GM23338 (cell line): ENCODE results near the gene PPL. TPM values are rescaled to one million over a fixed set of nuclear protein-coding genes. Genes with fewer than 3 reads are reported as not detected.

Source experiments
- ATAC-seq: fragments of 200-7000 bp; cut with Tn5 transposase; 3 replicates; pipeline ENCODE4 v1.9.1; 2020
- DNase-seq: peaks from one replicate; pipeline ENCODE4 v3.0.0-alpha.2; 2015; ENCODE audit warnings: low spot score
- H2AFZ ChIP-seq: fragments of 200-600 bp; sonication (generic); 2 replicates; pipeline ENCODE4 v1.8.0; 2016; ENCODE audit warnings: antibody characterized with exemption, mild to moderate bottlenecking, moderate library complexity
- H3F3A ChIP-seq: fragments of 200-600 bp; sonication (generic); replicated peaks from 2 replicates; pipeline ENCODE4 v1.8.0; 2017; ENCODE audit warnings: antibody characterized with exemption, mixed run types, low read depth
- H3K27ac ChIP-seq: fragments of 200-600 bp; sonication (generic); 2 replicates; pipeline ENCODE4 v1.6.1; 2016; ENCODE audit warnings: low read depth
- H3K27me3 ChIP-seq: fragments of 200-600 bp; sonication (generic); 2 replicates; pipeline ENCODE4 v1.8.0; 2016; ENCODE audit warnings: mild to moderate bottlenecking, mixed run types, moderate library complexity; ENCODE audit not compliant: insufficient read depth
- H3K36me3 ChIP-seq: fragments of 200-600 bp; sonication (generic); 2 replicates; pipeline ENCODE4 v1.8.0; 2016; ENCODE audit warnings: mild to moderate bottlenecking; ENCODE audit not compliant: insufficient read depth
- H3K4me1 ChIP-seq: fragments of 200-600 bp; sonication (generic); 2 replicates; pipeline ENCODE4 v1.8.0; 2016; ENCODE audit warnings: mild to moderate bottlenecking, moderate library complexity; ENCODE audit not compliant: insufficient read depth
- H3K4me2 ChIP-seq: fragments of 200-600 bp; sonication (generic); 2 replicates; pipeline ENCODE4 v1.7.1; 2017; ENCODE audit warnings: mixed run types
- H3K4me3 ChIP-seq: fragments of 200-600 bp; sonication (generic); 2 replicates; pipeline ENCODE4 v1.6.1; 2016; ENCODE audit warnings: mixed run types
- H3K79me2 ChIP-seq: fragments of 200-600 bp; sonication (generic); replicated peaks from 2 replicates; pipeline ENCODE4 v1.8.0; 2017; ENCODE audit warnings: mild to moderate bottlenecking; ENCODE audit not compliant: insufficient read depth
- H3K9me2 ChIP-seq: fragments of 200-600 bp; sonication (generic); 2 replicates; pipeline ENCODE4 v1.8.0; 2017; ENCODE audit not compliant: insufficient read depth
- H4K20me1 ChIP-seq: fragments of 200-600 bp; sonication (generic); replicated peaks from 2 replicates; pipeline ENCODE4 v1.8.0; 2017; ENCODE audit warnings: mild to moderate bottlenecking; ENCODE audit not compliant: insufficient read depth
- H3K27ac Mint-ChIP-seq: 2 replicates; pipeline ENCODE4 v1.8.0; 2020; ENCODE audit warnings: inconsistent platforms, mild to moderate bottlenecking, moderate library complexity, mixed read lengths
- H3K27me3 Mint-ChIP-seq: 3 replicates; pipeline ENCODE4 v1.8.0; 2022; ENCODE audit warnings: low read depth, mild to moderate bottlenecking, moderate library complexity, mixed read lengths, inconsistent platforms; ENCODE audit not compliant: insufficient read depth, poor library complexity
- H3K36me3 Mint-ChIP-seq: 3 replicates; pipeline ENCODE4 v1.8.0; 2021; ENCODE audit warnings: low read depth, mild to moderate bottlenecking, inconsistent platforms, moderate library complexity, mixed read lengths
- H3K4me1 Mint-ChIP-seq: 3 replicates; pipeline ENCODE4 v1.8.0; 2020; ENCODE audit warnings: mild to moderate bottlenecking, inconsistent platforms, mixed read lengths
- H3K4me3 Mint-ChIP-seq: 3 replicates; pipeline ENCODE4 v1.8.0; 2021; ENCODE audit warnings: moderate library complexity, mild to moderate bottlenecking, inconsistent platforms, mixed read lengths
- H3K9me3 Mint-ChIP-seq: 3 replicates; pipeline ENCODE4 v1.8.0; 2020; ENCODE audit warnings: moderate library complexity, mild to moderate bottlenecking, inconsistent platforms, mixed read lengths
- CREB1 ChIP-seq: fragments of 250-450 bp; sonication (Bioruptor Pico); IDR thresholded peaks from 2 replicates; pipeline ENCODE4 v1.5.0; 2020; ENCODE audit warnings: low read depth, mild to moderate bottlenecking, moderate library complexity
- EZH2 ChIP-seq: fragments of 200-600 bp; sonication (generic); IDR thresholded peaks from one replicate; pipeline ENCODE4 v1.8.0; 2017; ENCODE audit warnings: antibody characterized with exemption, mild to moderate bottlenecking, low read depth; ENCODE audit not compliant: unreplicated experiment
- EZH2phosphoT487 ChIP-seq: fragments of 200-600 bp; sonication (generic); IDR thresholded peaks from one replicate; pipeline ENCODE4 v1.8.1; 2018; ENCODE audit warnings: antibody characterized with exemption; ENCODE audit not compliant: unreplicated experiment
- JUNB ChIP-seq: IDR thresholded peaks from one replicate; pipeline ENCODE4 v1.6.1; 2016; ENCODE audit warnings: antibody characterized with exemption; ENCODE audit not compliant: unreplicated experiment
- NANOG ChIP-seq: IDR thresholded peaks from 2 replicates; pipeline ENCODE4 v1.6.1; 2016; ENCODE audit warnings: antibody characterized with exemption, borderline replicate concordance
- POLR2AphosphoS5 ChIP-seq: IDR thresholded peaks from 2 replicates; pipeline ENCODE4 v1.6.1; 2016; ENCODE audit warnings: antibody characterized with exemption, low read depth
- STAT1 ChIP-seq: IDR thresholded peaks from one replicate; pipeline ENCODE4 v1.6.1; 2016; ENCODE audit warnings: antibody characterized with exemption; ENCODE audit not compliant: unreplicated experiment
- ZNF114 ChIP-seq: fragments of 250-450 bp; sonication (Bioruptor Pico); IDR thresholded peaks from 2 replicates; pipeline ENCODE4 v1.5.0; 2020; ENCODE audit warnings: mild to moderate bottlenecking, moderate library complexity
- ZNF331 ChIP-seq: fragments of 250-450 bp; sonication (Bioruptor Pico); IDR thresholded peaks from 2 replicates; pipeline ENCODE4 v1.5.0; 2020; ENCODE audit warnings: low read depth, mild to moderate bottlenecking, moderate library complexity
- polyA plus RNA-seq: library from polyadenylated mRNA; unstranded; fragments of >200 nt; fragmentation: Nextera tagmentation; extraction: Ambion mirVana; gene quantifications from 2 replicates; pipeline ENCODE4 v1.2.1, GENCODE V29; 2016
- total RNA-seq: library from RNA; depleted of rRNA; stranded (reverse); fragments of >200 nt; shearing (Covaris generic); gene quantifications from 2 replicates; pipeline ENCODE4 v1.2.3, GENCODE V29; 2014
- TF ChIP-seq, protein P1 (sequence below): fragments of 250-450 bp; sonication (Bioruptor Pico); IDR thresholded peaks from 2 replicates; pipeline ENCODE4 v1.5.0; 2020; ENCODE audit warnings: mild to moderate bottlenecking, moderate library complexity
- TF ChIP-seq, protein P2 (sequence below): IDR thresholded peaks from 2 replicates; pipeline ENCODE4 v1.6.1; 2016; ENCODE audit warnings: antibody characterized with exemption
- TF ChIP-seq, protein P3 (sequence below), 2 experiments: fragments of 200-600 bp in 1 of 2; sonication (generic) in 1 of 2; conservative IDR thresholded peaks; 2 replicates each; pipeline versions ENCODE4 v1.5.1 to v1.6.1; 2016 to 2017; ENCODE audit warnings: antibody characterized with exemption in 2 of 2, low read depth in 2 of 2, mild to moderate bottlenecking in 2 of 2, moderate library complexity in 1 of 2
- TF ChIP-seq, protein P4 (sequence below): IDR thresholded peaks from one replicate; pipeline ENCODE4 v1.6.1; 2018; ENCODE audit warnings: antibody characterized with exemption; ENCODE audit not compliant: unreplicated experiment

Gene PPL
- total and polyA plus RNA-seq, 2 experiments from 2014 or later = 10.6 to 31.7 TPM

DNA sequence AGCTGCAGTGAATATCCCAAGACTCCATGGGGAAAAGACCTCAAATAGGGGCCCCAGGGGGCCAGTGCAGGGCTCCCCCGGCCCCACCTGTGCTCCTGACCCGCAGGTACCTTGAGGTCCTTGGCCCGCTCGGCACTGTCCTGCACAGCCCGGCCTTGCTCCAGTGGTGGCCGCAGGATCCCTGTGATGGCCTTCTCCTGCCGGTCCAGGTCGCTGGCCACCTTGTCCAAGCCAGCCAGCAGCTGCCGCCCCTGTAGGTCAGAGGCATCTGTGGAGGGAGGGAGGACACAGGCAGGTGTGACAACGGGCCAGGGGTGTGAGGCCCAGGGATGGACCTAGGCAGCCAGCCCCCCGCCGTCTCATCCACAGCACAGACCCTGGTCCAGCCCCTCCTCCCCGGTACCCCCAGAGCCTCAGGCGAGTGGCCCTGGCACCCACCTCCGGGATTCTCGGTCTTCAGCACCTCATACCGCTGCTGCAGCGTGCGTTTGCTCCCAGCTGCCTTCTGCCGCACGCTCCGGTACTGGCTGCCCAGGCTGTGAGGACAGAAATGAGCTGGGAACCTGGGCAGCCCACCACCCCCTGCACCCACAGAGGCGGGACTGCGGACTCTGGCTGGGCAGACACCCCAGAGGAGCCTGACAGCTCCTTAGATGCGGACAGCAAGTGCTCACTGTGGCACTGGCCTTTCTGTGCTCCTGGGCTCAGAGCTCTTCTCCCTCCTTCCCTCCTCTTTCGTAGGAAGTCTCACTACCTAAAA, 43.7 kb downstream of the PPL start:
- H2AFZ ChIP-seq = no peak overlapping the region
- H3K27ac ChIP-seq = no peak overlapping the region
- H3K27me3 ChIP-seq = no peaks in the 10 kb centered on the region
- H3K4me2 ChIP-seq = no peak overlapping the region
- no peak overlapping the region; the same call in 1 of the 2 replicates for H3K27ac Mint-ChIP-seq
- no peaks in the 10 kb centered on the region for H3K79me2 ChIP-seq
- H4K20me1 ChIP-seq = no peaks in the 10 kb centered on the region
- no peak overlapping the region; the same call in 2 of the 3 replicates for H3K4me3 Mint-ChIP-seq
- TF ChIP-seq, protein P1, sequence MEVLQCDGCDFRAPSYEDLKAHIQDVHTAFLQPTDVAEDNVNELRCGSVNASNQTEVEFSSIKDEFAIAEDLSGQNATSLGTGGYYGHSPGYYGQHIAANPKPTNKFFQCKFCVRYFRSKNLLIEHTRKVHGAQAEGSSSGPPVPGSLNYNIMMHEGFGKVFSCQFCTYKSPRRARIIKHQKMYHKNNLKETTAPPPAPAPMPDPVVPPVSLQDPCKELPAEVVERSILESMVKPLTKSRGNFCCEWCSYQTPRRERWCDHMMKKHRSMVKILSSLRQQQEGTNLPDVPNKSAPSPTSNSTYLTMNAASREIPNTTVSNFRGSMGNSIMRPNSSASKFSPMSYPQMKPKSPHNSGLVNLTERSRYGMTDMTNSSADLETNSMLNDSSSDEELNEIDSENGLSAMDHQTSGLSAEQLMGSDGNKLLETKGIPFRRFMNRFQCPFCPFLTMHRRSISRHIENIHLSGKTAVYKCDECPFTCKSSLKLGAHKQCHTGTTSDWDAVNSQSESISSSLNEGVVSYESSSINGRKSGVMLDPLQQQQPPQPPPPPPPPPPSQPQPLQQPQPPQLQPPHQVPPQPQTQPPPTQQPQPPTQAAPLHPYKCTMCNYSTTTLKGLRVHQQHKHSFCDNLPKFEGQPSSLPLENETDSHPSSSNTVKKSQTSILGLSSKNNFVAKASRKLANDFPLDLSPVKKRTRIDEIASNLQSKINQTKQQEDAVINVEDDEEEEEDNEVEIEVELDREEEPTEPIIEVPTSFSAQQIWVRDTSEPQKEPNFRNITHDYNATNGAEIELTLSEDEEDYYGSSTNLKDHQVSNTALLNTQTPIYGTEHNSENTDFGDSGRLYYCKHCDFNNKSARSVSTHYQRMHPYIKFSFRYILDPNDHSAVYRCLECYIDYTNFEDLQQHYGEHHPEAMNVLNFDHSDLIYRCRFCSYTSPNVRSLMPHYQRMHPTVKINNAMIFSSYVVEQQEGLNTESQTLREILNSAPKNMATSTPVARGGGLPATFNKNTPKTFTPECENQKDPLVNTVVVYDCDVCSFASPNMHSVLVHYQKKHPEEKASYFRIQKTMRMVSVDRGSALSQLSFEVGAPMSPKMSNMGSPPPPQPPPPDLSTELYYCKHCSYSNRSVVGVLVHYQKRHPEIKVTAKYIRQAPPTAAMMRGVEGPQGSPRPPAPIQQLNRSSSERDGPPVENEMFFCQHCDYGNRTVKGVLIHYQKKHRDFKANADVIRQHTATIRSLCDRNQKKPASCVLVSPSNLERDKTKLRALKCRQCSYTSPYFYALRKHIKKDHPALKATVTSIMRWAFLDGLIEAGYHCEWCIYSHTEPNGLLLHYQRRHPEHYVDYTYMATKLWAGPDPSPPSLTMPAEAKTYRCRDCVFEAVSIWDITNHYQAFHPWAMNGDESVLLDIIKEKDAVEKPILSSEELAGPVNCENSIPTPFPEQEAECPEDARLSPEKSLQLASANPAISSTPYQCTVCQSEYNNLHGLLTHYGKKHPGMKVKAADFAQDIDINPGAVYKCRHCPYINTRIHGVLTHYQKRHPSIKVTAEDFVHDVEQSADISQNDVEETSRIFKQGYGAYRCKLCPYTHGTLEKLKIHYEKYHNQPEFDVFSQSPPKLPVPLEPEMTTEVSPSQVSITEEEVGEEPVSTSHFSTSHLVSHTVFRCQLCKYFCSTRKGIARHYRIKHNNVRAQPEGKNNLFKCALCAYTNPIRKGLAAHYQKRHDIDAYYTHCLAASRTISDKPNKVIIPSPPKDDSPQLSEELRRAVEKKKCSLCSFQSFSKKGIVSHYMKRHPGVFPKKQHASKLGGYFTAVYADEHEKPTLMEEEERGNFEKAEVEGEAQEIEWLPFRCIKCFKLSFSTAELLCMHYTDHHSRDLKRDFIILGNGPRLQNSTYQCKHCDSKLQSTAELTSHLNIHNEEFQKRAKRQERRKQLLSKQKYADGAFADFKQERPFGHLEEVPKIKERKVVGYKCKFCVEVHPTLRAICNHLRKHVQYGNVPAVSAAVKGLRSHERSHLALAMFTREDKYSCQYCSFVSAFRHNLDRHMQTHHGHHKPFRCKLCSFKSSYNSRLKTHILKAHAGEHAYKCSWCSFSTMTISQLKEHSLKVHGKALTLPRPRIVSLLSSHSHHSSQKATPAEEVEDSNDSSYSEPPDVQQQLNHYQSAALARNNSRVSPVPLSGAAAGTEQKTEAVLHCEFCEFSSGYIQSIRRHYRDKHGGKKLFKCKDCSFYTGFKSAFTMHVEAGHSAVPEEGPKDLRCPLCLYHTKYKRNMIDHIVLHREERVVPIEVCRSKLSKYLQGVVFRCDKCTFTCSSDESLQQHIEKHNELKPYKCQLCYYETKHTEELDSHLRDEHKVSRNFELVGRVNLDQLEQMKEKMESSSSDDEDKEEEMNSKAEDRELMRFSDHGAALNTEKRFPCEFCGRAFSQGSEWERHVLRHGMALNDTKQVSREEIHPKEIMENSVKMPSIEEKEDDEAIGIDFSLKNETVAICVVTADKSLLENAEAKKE (CRISPR knock-in tag) = no peak
- TF ChIP-seq EZH2 = no peak
- no peak for TF ChIP-seq ZNF114 (CRISPR knock-in tag)
- TF ChIP-seq, protein P2, sequence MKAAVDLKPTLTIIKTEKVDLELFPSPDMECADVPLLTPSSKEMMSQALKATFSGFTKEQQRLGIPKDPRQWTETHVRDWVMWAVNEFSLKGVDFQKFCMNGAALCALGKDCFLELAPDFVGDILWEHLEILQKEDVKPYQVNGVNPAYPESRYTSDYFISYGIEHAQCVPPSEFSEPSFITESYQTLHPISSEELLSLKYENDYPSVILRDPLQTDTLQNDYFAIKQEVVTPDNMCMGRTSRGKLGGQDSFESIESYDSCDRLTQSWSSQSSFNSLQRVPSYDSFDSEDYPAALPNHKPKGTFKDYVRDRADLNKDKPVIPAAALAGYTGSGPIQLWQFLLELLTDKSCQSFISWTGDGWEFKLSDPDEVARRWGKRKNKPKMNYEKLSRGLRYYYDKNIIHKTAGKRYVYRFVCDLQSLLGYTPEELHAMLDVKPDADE = no peak
- no peak for TF ChIP-seq JUNB
- TF ChIP-seq, protein P3, sequence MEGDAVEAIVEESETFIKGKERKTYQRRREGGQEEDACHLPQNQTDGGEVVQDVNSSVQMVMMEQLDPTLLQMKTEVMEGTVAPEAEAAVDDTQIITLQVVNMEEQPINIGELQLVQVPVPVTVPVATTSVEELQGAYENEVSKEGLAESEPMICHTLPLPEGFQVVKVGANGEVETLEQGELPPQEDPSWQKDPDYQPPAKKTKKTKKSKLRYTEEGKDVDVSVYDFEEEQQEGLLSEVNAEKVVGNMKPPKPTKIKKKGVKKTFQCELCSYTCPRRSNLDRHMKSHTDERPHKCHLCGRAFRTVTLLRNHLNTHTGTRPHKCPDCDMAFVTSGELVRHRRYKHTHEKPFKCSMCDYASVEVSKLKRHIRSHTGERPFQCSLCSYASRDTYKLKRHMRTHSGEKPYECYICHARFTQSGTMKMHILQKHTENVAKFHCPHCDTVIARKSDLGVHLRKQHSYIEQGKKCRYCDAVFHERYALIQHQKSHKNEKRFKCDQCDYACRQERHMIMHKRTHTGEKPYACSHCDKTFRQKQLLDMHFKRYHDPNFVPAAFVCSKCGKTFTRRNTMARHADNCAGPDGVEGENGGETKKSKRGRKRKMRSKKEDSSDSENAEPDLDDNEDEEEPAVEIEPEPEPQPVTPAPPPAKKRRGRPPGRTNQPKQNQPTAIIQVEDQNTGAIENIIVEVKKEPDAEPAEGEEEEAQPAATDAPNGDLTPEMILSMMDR (conservative IDR thresholded peaks at IDR 0.05; ENCODE audit: low read depth in 2 of 2) = no peak
- TF ChIP-seq POLR2AphosphoS5 = no peak
- no peak for TF ChIP-seq CREB1 (CRISPR knock-in tag)
- TF ChIP-seq STAT1 = no peak
- TF ChIP-seq, protein P4, sequence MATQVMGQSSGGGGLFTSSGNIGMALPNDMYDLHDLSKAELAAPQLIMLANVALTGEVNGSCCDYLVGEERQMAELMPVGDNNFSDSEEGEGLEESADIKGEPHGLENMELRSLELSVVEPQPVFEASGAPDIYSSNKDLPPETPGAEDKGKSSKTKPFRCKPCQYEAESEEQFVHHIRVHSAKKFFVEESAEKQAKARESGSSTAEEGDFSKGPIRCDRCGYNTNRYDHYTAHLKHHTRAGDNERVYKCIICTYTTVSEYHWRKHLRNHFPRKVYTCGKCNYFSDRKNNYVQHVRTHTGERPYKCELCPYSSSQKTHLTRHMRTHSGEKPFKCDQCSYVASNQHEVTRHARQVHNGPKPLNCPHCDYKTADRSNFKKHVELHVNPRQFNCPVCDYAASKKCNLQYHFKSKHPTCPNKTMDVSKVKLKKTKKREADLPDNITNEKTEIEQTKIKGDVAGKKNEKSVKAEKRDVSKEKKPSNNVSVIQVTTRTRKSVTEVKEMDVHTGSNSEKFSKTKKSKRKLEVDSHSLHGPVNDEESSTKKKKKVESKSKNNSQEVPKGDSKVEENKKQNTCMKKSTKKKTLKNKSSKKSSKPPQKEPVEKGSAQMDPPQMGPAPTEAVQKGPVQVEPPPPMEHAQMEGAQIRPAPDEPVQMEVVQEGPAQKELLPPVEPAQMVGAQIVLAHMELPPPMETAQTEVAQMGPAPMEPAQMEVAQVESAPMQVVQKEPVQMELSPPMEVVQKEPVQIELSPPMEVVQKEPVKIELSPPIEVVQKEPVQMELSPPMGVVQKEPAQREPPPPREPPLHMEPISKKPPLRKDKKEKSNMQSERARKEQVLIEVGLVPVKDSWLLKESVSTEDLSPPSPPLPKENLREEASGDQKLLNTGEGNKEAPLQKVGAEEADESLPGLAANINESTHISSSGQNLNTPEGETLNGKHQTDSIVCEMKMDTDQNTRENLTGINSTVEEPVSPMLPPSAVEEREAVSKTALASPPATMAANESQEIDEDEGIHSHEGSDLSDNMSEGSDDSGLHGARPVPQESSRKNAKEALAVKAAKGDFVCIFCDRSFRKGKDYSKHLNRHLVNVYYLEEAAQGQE = no peak
- TF ChIP-seq ZNF331 (CRISPR knock-in tag) = no peak
- TF ChIP-seq EZH2phosphoT487 = no peak
- no peak for TF ChIP-seq NANOG
- H3K27me3 Mint-ChIP-seq = peaks cover 5% of the 10 kb centered on the region
- no peak for ATAC-seq
- H3K4me3 ChIP-seq = no peak overlapping the region
- no peak for DNase-seq
- 0 out of 3 replicates have a peak, but pooled peaks cover 1% of the 10 kb centered on the region for H3K9me3 Mint-ChIP-seq
- H3K4me1 ChIP-seq = no peaks in the 10 kb centered on the region
- H3F3A ChIP-seq = 0 out of 2 replicates have a peak, but pooled peaks cover 10% of the 10 kb centered on the region
- H3K36me3 Mint-ChIP-seq = peaks cover 37% of the 10 kb centered on the region
- H3K4me1 Mint-ChIP-seq = no peaks in the 10 kb centered on the region; the same call in 2 of the 3 replicates
- no peaks in the 10 kb centered on the region; the same call in 1 of the 2 replicates for H3K36me3 ChIP-seq
- H3K9me2 ChIP-seq = no peaks in the 10 kb centered on the region
